MM.1S (cell line): ENCODE results near the gene DCLK1.

Experiments used
- EZH2 ChIP-seq: fragments of 300-600 bp; sonication (generic); optimal IDR thresholded peaks from 2 replicates; pipeline ENCODE3; 2017; ENCODE audit warnings: low read depth, mild to moderate bottlenecking, antibody characterized with exemption, low read length, mixed read lengths
- EZH2phosphoT487 ChIP-seq: fragments of 300-600 bp; sonication (generic); IDR thresholded peaks from 2 replicates; pipeline ENCODE4 v1.6.1; 2018; ENCODE audit warnings: antibody characterized with exemption, low read length
- TF ChIP-seq, protein P1 (sequence below): fragments of 300-600 bp; sonication (generic); IDR thresholded peaks from 2 replicates; pipeline ENCODE4 v1.5.1; 2016; ENCODE audit warnings: antibody characterized with exemption, low read length, mixed read lengths

DNA sequence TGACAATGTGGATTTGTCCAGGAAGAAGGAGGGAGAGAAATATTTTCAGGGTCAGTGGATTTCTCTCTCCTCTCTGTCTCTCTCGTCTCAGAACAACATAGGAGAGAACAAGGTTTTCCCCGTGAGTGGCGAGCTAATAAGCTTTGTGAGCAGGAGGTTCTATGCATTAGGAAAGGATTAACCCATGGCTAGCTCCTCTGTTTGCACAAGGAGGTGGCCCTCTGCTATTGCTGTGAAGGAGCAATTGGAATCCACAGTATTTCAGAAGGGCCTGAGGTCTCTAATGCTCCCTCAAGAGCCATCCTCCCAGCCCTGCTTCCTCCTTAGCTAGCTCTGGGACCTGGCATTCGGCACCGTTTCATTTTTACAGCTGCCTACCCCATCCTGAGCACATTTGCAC is 365.8 kb downstream of the DCLK1 start:
- TF ChIP-seq, protein P1, sequence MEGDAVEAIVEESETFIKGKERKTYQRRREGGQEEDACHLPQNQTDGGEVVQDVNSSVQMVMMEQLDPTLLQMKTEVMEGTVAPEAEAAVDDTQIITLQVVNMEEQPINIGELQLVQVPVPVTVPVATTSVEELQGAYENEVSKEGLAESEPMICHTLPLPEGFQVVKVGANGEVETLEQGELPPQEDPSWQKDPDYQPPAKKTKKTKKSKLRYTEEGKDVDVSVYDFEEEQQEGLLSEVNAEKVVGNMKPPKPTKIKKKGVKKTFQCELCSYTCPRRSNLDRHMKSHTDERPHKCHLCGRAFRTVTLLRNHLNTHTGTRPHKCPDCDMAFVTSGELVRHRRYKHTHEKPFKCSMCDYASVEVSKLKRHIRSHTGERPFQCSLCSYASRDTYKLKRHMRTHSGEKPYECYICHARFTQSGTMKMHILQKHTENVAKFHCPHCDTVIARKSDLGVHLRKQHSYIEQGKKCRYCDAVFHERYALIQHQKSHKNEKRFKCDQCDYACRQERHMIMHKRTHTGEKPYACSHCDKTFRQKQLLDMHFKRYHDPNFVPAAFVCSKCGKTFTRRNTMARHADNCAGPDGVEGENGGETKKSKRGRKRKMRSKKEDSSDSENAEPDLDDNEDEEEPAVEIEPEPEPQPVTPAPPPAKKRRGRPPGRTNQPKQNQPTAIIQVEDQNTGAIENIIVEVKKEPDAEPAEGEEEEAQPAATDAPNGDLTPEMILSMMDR = no peak
- TF ChIP-seq EZH2 = no peak
- TF ChIP-seq EZH2phosphoT487 = no peak
